Right lobe of liver (tissue), 6 donors: ENCODE measurements around the gene CYP3A5. TPM values are rescaled to one million over a fixed set of nuclear protein-coding genes. Genes with fewer than 3 reads are reported as not detected.

Source experiments
- ATAC-seq, 4 donors: fragments of 200-7000 bp; cut with Tn5 transposase; one replicate each; pipeline ENCODE4 v1.9.1; 2020; ENCODE audit warnings: mild to moderate bottlenecking in 4 of 4, moderate library complexity in 4 of 4
- DNase-seq, 3 donors: peaks; one replicate each; pipeline ENCODE4 v3.0.0-alpha.2; 2020
- H3K27ac ChIP-seq, 3 donors: fragments of 200-600 bp; one replicate each; pipeline ENCODE4 v1.8.0; 2022
- H3K27me3 ChIP-seq, 2 donors: fragments of 200-600 bp; one replicate each; pipeline ENCODE4 v1.8.0; 2022
- H3K36me3 ChIP-seq, 4 donors: fragments of 200-600 bp; sonication (generic) in 1 of 4; one replicate each; pipeline versions ENCODE4 v1.5.1 to v1.8.0; 2017 to 2022; ENCODE audit warnings: control low read depth in 1 of 4
- H3K4me1 ChIP-seq, 4 donors: fragments of 200-600 bp; sonication (generic) in 1 of 4; one replicate each; pipeline versions ENCODE4 v1.5.1 to v1.8.0; 2017 to 2022; ENCODE audit warnings: control low read depth in 1 of 4
- H3K4me3 ChIP-seq, 3 donors: fragments of 200-600 bp; one replicate each; pipeline ENCODE4 v1.8.0; 2022
- H3K9me3 ChIP-seq, 4 donors: fragments of 200-600 bp; sonication (generic) in 1 of 4; one replicate each; pipeline versions ENCODE4 v1.5.1 to v1.8.0; 2017 to 2022; ENCODE audit warnings: control low read depth in 1 of 4
- CTCF ChIP-seq, 4 donors: fragments of 200-600 bp in 3 of 4; fragments of 450-650 bp in 1 of 4; IDR thresholded peaks; one replicate each; pipeline versions ENCODE4 v1.5.1 to v1.8.0; 2016 to 2022; ENCODE audit warnings: antibody characterized with exemption in 4 of 4, mild to moderate bottlenecking in 2 of 4
- POLR2A ChIP-seq: fragments of 450-650 bp; IDR thresholded peaks from one replicate; pipeline ENCODE4 v1.6.1; 2017; ENCODE audit warnings: antibody characterized with exemption, mild to moderate bottlenecking
- WGBS: methylation state at CpG from one replicate; pipeline ENCODE4 v1.1.6; 2018; ENCODE audit warnings: low coverage, low lambda C conversion rate; ENCODE audit not compliant: insufficient coverage; ENCODE audit errors: missing lambda C conversion rate; 5-methylcytosine and 5-hydroxymethylcytosine counted together
- intact Hi-C, 2 donors: fragments of 100-400 bp; cut with DNase I; formaldehyde crosslinking; loops; one replicate each; pipeline versions ENCODE4 v1.11.2 to v1.14.1; 2022
- total RNA-seq, 6 experiments: library from RNA; depleted of rRNA in 2 of 6; stranded (reverse); fragments of >200 nt in 2 of 6; fragmentation: NEBNext Ultra II Directional in 3 of 6; extraction: Animal tissue kit (Norgen Biotek cat#: 25700) in 3 of 6; gene quantifications; one replicate each; pipeline versions ENCODE4 v1.1.0 to v1.2.4, GENCODE V29; 2016 to 2023
- donor health status: DM: no; HTN: yes; CAD: no.
- donor health status: DM: no; HTN: no; CAD: no.
- donor health status: DM: no; HTN: no; CAD: no.
- donor health status: DM: no; HTN: yes; CAD: no.
- donor health status: DM: no; HTN: yes; CAD: no.

Gene CYP3A5
- total RNA-seq, 6 experiments from 2014 or later = 307 to 774 (median 646) TPM

DNA sequence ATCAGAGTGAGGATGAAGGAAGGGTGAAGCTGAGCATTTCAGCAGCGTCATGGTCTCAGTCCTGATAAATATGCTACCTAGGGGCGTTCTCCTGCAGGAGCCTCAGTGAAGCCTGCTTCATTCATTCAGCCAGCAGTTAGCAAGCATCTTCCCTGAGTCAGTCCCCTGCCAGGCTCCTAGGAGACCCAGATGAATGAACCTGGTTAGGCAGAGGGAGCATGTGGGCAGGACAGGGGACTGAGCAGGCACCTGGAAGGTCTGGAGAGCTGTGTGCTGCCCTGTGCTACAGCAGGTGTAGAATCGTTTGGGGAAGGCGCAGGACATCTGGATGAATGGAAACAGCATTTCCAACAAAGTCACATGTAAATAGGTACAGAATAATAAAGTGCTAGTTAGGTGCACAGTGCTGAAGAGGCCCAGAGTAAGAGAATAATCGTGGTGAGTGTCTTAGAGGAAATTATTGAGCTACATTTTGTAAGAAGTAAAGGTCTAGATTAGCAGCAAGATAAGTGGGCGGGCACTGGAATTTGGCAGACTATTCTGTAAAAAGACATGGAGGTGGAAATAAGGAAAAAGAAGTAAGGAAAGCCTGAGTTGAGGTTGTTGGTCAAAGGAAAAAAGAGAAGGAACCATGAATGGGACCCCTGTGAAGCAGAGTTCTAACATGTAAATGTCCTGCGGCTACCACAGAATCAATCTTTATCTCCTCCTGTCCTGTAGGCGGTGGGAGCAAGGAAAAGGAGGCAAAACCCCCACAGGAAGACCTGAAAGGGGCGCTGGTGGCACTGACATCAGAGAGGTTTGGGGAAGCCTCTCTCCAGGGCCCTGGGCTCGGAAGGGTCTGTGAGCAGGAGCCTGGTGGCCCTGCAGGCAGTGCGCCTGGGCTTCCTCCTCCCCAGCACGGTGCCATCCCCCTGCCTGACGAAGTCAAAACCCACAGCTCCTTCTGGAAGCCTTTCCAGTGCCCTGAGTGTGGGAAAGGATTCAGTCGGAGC is 51.0 kb downstream of the CYP3A5 start:
- H3K9me3 ChIP-seq = no peaks in the 10 kb centered on the region
- H3K27me3 ChIP-seq = no peaks in the 10 kb centered on the region
- H3K4me3 ChIP-seq = no peak overlapping the region
- H3K27ac ChIP-seq = no peak overlapping the region
- 78% methylated on average over 5 of the region's 14 CpGs for WGBS
- intact Hi-C loops = no loop called here
- H3K4me1 ChIP-seq = peaks cover 0 to 17% (median 0%) of the 10 kb centered on the region in 4 donors
- peaks cover 0 to 63% (median 25%) of the 10 kb centered on the region in 4 donors for H3K36me3 ChIP-seq
- ATAC-seq (no peak), DNase-seq (no peak)
- no peak for TF ChIP-seq CTCF (IDR thresholded peaks at IDR 0.05)
- no peak for TF ChIP-seq POLR2A

DNA sequence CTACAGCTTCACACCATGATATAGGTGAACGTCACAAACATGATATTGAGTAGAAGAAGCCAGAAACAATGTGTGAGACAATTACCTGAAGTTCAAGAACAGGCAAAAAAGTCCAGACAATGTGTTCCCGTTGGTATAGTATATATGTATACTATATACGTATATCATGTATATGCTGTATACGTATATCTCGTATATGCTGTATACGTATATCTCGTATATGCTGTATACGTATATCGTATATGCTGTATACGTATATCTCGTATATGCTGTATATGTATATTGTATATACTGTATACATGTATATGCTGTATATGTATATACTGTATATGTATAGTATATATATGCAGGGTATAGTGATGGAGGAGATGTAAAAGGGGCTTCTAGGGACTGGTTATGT is 52.3 kb downstream of the CYP3A5 start:
- ATAC-seq (no peak), DNase-seq (no peak)
- TF ChIP-seq POLR2A (no peak), CTCF (IDR thresholded peaks at IDR 0.05) (no peak)
- no peak overlapping the region for H3K27ac ChIP-seq
- peaks cover 0 to 17% (median 0%) of the 10 kb centered on the region in 4 donors for H3K4me1 ChIP-seq
- H3K27me3 ChIP-seq = no peaks in the 10 kb centered on the region
- peaks cover 8 to 76% (median 34%) of the 10 kb centered on the region in 4 donors for H3K36me3 ChIP-seq
- intact Hi-C loops = no loop called here
- WGBS = 90% methylated on average over 11 of the region's 11 CpGs
- H3K4me3 ChIP-seq = no peak overlapping the region
- no peaks in the 10 kb centered on the region for H3K9me3 ChIP-seq

GRCh38 chr7:99626661-99627060 is 53.1 kb downstream of the CYP3A5 start:
- 75% methylated on average over 1 of the region's 1 CpG for WGBS
- TF ChIP-seq CTCF (IDR thresholded peaks at IDR 0.05) = no peak
- no peak for TF ChIP-seq POLR2A
- peaks cover 0 to 13% (median 0%) of the 10 kb centered on the region in 4 donors for H3K4me1 ChIP-seq
- ATAC-seq (no peak), DNase-seq (no peak)
- H3K27ac ChIP-seq = no peak overlapping the region
- H3K9me3 ChIP-seq = no peaks in the 10 kb centered on the region
- peaks cover 10 to 84% (median 39%) of the 10 kb centered on the region in 4 donors for H3K36me3 ChIP-seq
- no peak overlapping the region for H3K4me3 ChIP-seq
- no peaks in the 10 kb centered on the region for H3K27me3 ChIP-seq
- intact Hi-C loops = no loop called here

GRCh38 chr7:99625961-99626360 is 53.8 kb downstream of the CYP3A5 start:
- H3K27ac ChIP-seq = no peak overlapping the region
- peaks cover 10 to 91% (median 44%) of the 10 kb centered on the region in 4 donors for H3K36me3 ChIP-seq
- H3K27me3 ChIP-seq = no peaks in the 10 kb centered on the region
- no peaks in the 10 kb centered on the region for H3K9me3 ChIP-seq
- WGBS = 94% methylated on average over 4 of the region's 4 CpGs
- H3K4me1 ChIP-seq = peaks cover 0 to 6% (median 0%) of the 10 kb centered on the region in 4 donors
- TF ChIP-seq CTCF (IDR thresholded peaks at IDR 0.05) (no peak), POLR2A (no peak)
- ATAC-seq = no peak
- intact Hi-C loops = no loop called here
- H3K4me3 ChIP-seq = no peak overlapping the region
- no peak for DNase-seq
